RWPE2 (cell line): ENCODE measurements around the gene CADPS.

Experiments used
- ATAC-seq: fragments of 200-7000 bp; cut with Tn5 transposase; 3 replicates; pipeline ENCODE4 v1.9.1; 2021; ENCODE audit warnings: low read depth
- DNase-seq: peaks from one replicate; pipeline ENCODE4 v3.0.0-alpha.2; 2020; ENCODE audit warnings: low spot score
- H3K27ac ChIP-seq: fragments of 450-650 bp; 2 replicates; pipeline ENCODE4 v1.5.1; 2017; ENCODE audit warnings: mild to moderate bottlenecking; ENCODE audit not compliant: poor library complexity, severe bottlenecking
- H3K27me3 ChIP-seq: fragments of 250-450 bp; sonication (Bioruptor Pico); 2 replicates; pipeline ENCODE4 v1.5.1; 2021; ENCODE audit warnings: mild to moderate bottlenecking, moderate library complexity; ENCODE audit not compliant: insufficient read depth, poor library complexity, severe bottlenecking
- H3K36me3 ChIP-seq: fragments of 250-450 bp; sonication (Bioruptor Pico); 2 replicates; pipeline ENCODE4 v1.5.1; 2020; ENCODE audit warnings: low read depth, mild to moderate bottlenecking, moderate library complexity
- H3K4me1 ChIP-seq: fragments of 250-450 bp; sonication (Bioruptor Pico); 2 replicates; pipeline ENCODE4 v1.5.1; 2021; ENCODE audit warnings: mild to moderate bottlenecking, moderate library complexity; ENCODE audit not compliant: insufficient read depth, poor library complexity, severe bottlenecking
- H3K4me3 ChIP-seq: fragments of 250-450 bp; sonication (Bioruptor Pico); 2 replicates; pipeline ENCODE4 v1.5.1; 2021; ENCODE audit warnings: mild to moderate bottlenecking, moderate library complexity; ENCODE audit not compliant: severe bottlenecking
- H3K9me3 ChIP-seq: fragments of 250-450 bp; sonication (Bioruptor Pico); 2 replicates; pipeline ENCODE4 v1.5.1; 2021; ENCODE audit warnings: mild to moderate bottlenecking, moderate library complexity; ENCODE audit not compliant: severe bottlenecking
- CTCF ChIP-seq: fragments of 450-650 bp; IDR thresholded peaks from one replicate; pipeline ENCODE4 v1.5.1; 2017; ENCODE audit warnings: mild to moderate bottlenecking, moderate library complexity; ENCODE audit not compliant: poor library complexity, severe bottlenecking

The CADPS gene

GRCh38 chr3:62888180-62888579 lies 13.0 kb upstream of the CADPS start:
- no peak for DNase-seq
- no peak for TF ChIP-seq CTCF
- Histone ChIP-seq H3K4me1 (no peaks in the 10 kb centered on the region), H3K4me3 (no peak overlapping the region), H3K27me3 (peaks cover 20% of the 10 kb centered on the region), H3K36me3 (no peaks in the 10 kb centered on the region), H3K27ac (no peak overlapping the region), H3K9me3 (no peaks in the 10 kb centered on the region)
- ATAC-seq = no peak

- ATAC-seq (no peak), DNase-seq (no peak)
- no peak overlapping the region for H3K27ac ChIP-seq
Observed at GRCh38 chr3:62885136-62885535, 9.9 kb upstream of the CADPS start.

DNA sequence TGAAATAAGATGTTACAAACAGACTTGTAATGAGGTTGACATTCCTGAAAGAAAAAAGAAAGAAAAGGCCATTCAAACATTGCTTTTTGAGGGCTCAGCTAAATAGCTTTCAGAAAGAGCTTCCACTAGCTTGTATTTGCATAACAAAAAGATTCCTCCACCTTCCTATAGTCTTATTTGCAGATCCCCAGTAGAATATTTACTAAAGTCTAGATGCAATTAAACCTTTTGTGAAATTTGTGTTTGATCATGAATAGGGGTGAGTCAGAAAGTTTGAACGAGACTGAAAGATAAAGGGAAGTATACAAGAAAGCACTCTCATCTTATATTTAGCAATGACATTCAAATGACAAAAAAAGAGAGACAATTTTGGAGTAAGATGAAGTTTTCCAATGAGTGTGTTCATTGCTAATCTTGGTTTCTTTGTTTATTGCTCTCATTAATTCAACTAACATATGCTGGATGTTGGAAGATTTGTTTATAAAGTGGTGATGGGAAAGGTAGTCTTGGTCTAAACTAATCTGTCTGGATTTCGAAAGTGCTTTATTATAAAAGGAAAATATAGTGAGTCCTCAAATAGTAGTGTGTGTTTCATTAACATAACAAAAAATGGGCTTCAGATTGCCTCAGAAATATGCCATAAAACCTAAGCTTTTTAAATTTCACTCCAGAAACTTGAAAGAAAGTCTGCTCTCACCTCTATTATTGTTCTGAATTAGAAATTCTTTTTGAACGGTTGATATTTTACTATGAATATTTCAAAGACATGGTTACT lies 9.1 kb upstream of the CADPS start:
- H3K4me3 ChIP-seq = no peak overlapping the region
- ATAC-seq (no peak), DNase-seq (no peak)
- no peaks in the 10 kb centered on the region for H3K4me1 ChIP-seq
- H3K27ac ChIP-seq = no peak overlapping the region
- no peaks in the 10 kb centered on the region for H3K9me3 ChIP-seq
- H3K36me3 ChIP-seq = no peaks in the 10 kb centered on the region
- H3K27me3 ChIP-seq = peaks cover 20% of the 10 kb centered on the region
- TF ChIP-seq CTCF = no peak

More at GRCh38 chr3:62885136-62885535, 9.9 kb upstream of the CADPS start:
- Histone ChIP-seq H3K36me3 (no peaks in the 10 kb centered on the region), H3K4me1 (no peaks in the 10 kb centered on the region), H3K9me3 (no peaks in the 10 kb centered on the region), H3K4me3 (no peak overlapping the region), H3K27me3 (peaks cover 20% of the 10 kb centered on the region)
- TF ChIP-seq CTCF = no peak

DNA sequence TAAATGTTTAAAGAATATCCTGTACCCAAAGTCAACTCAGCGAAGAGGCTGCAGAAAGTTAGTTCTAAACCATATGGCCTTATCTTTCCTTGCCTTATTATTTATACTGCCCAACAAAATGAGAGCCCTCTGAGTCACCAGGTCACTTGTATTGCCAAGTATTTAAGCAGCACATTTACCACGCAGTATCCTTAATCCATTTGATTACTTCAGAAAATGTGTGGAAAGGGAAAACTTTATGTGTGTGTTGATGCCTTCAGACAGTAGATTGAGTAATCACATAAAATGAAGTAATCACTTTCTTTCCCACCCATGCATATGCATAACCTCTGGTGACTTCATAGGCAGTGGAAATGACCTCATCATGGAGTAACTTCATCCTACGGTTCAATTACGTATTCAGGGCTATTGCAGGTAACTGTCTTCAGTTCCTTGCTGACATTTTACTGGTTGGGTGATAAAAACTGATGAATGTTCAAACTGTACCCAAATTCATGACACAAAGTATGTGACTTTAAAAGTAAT lies 7.5 kb upstream of the CADPS start:
- no peak for DNase-seq
- Histone ChIP-seq H3K36me3 (no peaks in the 10 kb centered on the region), H3K9me3 (no peaks in the 10 kb centered on the region), H3K27ac (no peak overlapping the region), H3K4me3 (no peak overlapping the region), H3K27me3 (peaks cover 24% of the 10 kb centered on the region), H3K4me1 (no peaks in the 10 kb centered on the region)
- ATAC-seq = no peak
- no peak for TF ChIP-seq CTCF

DNA sequence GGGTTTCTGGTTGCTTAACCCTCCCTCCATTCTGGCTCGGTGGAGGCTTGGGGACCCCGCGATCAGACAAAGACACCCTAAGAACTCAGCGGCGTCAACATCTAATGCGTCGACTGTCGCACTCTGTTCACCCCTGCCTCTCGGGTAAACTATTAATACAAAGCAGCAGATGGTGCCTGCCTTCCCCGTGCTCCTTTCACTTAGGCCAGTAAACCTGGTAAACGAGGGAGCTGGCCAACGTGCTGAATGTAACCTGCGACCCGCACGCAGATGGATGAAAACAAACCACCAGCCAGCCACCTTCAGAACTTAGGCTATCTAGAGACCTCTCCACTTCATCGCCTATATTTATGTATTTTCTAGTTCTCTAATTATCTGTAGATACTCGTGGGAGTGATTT lies 848 bp upstream of the CADPS start:
- TF ChIP-seq CTCF = no peak
- ATAC-seq (peak; percentile 70), DNase-seq (peak; percentile 63)
- H3K27me3 ChIP-seq = peaks cover 66% of the 10 kb centered on the region
- no peaks in the 10 kb centered on the region for H3K4me1 ChIP-seq
- H3K27ac ChIP-seq = no peak overlapping the region
- H3K4me3 ChIP-seq = no peak overlapping the region
- no peaks in the 10 kb centered on the region for H3K9me3 ChIP-seq
- H3K36me3 ChIP-seq = no peaks in the 10 kb centered on the region
